ENCODE results near the gene PIM2.
A peak's percentile ranks its signal among the peaks of the same experiment; 100 is the strongest.

PIM2 gene

DNA sequence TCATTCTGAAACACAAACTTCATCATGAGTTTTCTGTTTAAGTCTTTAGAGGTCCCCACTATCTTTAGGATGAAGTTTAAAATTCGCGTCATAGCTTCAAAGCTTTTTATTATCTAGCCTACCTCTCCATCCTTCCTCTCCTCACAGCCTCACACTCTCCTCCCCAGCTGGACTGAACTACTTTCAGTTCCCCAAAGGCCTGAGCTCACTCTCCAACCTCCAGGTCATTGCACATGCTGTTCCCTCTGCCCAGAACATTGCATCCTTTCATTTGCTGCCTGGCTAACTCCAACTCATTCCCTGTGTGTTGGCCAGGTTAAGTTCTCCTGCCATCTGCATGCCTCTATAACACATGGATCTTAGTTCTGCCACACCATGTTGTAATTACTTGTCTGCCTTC is 41.5 kb upstream of the PIM2 start:
- Mint-ChIP-seq H3K36me3 (ENCODE audit: low read depth) (peaks cover 10% of the 10 kb centered on the region), H3K4me3 (peak overlapping the region; percentile 54), H3K9me3 (peaks cover 47% of the 10 kb centered on the region), H3K27me3 (ENCODE audit: low read depth, poor library complexity) (peaks cover 3% of the 10 kb centered on the region), H3K4me1 (peaks cover 46% of the 10 kb centered on the region), H3K27ac (no peak overlapping the region)
- TF ChIP-seq, protein P1, sequence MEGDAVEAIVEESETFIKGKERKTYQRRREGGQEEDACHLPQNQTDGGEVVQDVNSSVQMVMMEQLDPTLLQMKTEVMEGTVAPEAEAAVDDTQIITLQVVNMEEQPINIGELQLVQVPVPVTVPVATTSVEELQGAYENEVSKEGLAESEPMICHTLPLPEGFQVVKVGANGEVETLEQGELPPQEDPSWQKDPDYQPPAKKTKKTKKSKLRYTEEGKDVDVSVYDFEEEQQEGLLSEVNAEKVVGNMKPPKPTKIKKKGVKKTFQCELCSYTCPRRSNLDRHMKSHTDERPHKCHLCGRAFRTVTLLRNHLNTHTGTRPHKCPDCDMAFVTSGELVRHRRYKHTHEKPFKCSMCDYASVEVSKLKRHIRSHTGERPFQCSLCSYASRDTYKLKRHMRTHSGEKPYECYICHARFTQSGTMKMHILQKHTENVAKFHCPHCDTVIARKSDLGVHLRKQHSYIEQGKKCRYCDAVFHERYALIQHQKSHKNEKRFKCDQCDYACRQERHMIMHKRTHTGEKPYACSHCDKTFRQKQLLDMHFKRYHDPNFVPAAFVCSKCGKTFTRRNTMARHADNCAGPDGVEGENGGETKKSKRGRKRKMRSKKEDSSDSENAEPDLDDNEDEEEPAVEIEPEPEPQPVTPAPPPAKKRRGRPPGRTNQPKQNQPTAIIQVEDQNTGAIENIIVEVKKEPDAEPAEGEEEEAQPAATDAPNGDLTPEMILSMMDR (IDR thresholded peaks at IDR 0.05): no peak
- no peak for DNase-seq

DNA sequence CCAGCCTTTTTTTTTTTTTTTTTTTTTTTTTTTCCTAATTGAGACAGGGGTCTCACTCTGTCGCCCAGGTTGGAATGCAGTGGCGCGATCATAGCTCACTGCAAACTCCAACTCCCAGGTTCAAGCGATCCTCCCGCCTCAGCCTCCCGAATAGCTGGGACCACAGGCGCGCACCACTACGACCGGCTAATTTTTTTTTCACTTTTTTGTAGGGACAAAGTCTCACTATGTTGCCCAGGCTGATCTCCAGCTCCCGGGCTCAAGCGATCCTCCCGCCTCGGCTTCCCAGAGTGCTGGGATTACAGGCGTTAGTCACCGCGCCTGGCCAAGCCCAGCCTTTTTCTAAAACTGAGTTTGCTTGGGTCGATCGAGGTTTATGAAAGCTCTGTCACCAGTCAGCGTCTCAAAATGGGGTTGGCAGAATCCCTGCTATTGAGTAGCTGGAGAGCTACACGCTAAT is 39.8 kb upstream of the PIM2 start:
- H3K4me3 Mint-ChIP-seq: peak overlapping the region; percentile 100
- H3K36me3 Mint-ChIP-seq (ENCODE audit: low read depth): peaks cover 16% of the 10 kb centered on the region
- peaks cover 51% of the 10 kb centered on the region for H3K9me3 Mint-ChIP-seq
- H3K27ac Mint-ChIP-seq: peak overlapping the region; percentile 100
- DNase-seq: no peak
- H3K27me3 Mint-ChIP-seq (ENCODE audit: low read depth, poor library complexity): peaks cover 3% of the 10 kb centered on the region
- TF ChIP-seq, protein P1 (IDR thresholded peaks at IDR 0.05): no peak
- peaks cover 57% of the 10 kb centered on the region for H3K4me1 Mint-ChIP-seq

DNA sequence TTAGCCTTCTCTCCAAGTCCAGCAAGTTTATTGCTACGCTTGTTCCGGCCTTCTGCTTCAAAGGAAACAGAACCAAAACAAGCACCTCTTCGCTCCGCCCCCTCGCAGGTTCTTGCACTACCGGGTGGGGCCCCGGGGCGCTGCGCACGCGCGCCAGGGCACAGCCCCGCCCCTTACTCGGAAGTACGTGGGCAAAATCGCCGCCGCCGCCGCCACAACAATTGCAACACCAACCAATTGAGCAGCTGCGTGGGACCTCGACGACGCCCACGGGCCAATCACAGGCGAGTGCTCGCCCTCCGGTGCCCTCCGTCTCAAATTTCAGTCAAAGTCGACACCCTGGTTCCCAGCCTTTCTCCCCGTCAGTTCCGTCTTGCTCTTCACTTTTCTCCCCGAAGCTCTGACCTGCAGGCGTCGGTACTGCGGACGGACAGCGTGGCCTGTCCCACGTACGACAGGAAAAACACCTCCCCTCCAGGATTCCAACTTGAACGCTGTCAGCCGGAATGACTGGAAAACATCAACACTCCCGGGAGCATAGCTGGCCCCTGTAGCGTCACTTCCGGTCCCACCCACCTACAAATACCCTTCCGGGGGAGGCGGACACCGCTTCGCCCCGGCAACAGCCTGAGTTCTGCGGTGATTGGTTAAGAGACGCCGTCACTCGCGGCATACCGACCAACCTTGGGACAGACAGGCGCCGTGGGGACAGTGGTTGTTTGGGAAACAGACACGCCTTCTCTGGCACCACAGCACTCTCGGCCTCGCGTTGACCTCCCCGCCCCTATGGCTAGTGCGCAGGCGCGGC is 39.2 kb upstream of the PIM2 start:
- TF ChIP-seq, protein P1 (IDR thresholded peaks at IDR 0.05): no peak
- DNase-seq: peak; percentile 88
- H3K4me1 Mint-ChIP-seq: peaks cover 58% of the 10 kb centered on the region
- peak overlapping the region; percentile 100 for H3K4me3 Mint-ChIP-seq
- peaks cover 47% of the 10 kb centered on the region for H3K9me3 Mint-ChIP-seq
- peaks cover 3% of the 10 kb centered on the region for H3K27me3 Mint-ChIP-seq (ENCODE audit: low read depth, poor library complexity)
- peak overlapping the region; percentile 100 for H3K27ac Mint-ChIP-seq
- peaks cover 16% of the 10 kb centered on the region for H3K36me3 Mint-ChIP-seq (ENCODE audit: low read depth)

DNA sequence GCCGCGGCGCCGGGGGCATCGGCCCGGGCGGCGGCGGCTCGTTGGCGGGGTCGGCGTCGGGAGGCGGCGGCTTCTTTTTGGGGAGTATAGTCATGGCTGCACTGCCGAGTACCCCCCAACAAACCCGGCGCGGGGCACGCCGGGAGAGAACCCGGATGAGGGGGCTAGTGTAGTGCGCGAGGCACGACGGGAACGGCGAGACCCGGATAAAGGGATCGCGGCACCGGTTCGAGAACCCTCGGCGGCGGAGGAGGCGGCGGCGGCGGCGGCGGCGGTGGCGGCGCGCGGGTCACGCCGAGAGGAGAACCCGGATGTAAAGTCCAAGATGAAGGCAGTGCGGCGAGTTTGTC is 38.6 kb upstream of the PIM2 start, which contains the start of gene OTUD5:
Gene OTUD5 (minus strand): TSS at position 131 of the 350 bp plus-strand sequence. CDS start 37 bp downstream, at position 94.
- TF ChIP-seq, protein P1 (IDR thresholded peaks at IDR 0.05): no peak
- peaks cover 56% of the 10 kb centered on the region for H3K4me1 Mint-ChIP-seq
- DNase-seq: no peak
- peaks cover 3% of the 10 kb centered on the region for H3K27me3 Mint-ChIP-seq (ENCODE audit: low read depth, poor library complexity)
- H3K27ac Mint-ChIP-seq: peak within 1 kb of the TSS; percentile 100
- peaks cover 16% of the 10 kb centered on the region for H3K36me3 Mint-ChIP-seq (ENCODE audit: low read depth)
- H3K4me3 Mint-ChIP-seq: peak within 1 kb of the TSS; percentile 100
- H3K9me3 Mint-ChIP-seq: peaks cover 47% of the 10 kb centered on the region

DNA sequence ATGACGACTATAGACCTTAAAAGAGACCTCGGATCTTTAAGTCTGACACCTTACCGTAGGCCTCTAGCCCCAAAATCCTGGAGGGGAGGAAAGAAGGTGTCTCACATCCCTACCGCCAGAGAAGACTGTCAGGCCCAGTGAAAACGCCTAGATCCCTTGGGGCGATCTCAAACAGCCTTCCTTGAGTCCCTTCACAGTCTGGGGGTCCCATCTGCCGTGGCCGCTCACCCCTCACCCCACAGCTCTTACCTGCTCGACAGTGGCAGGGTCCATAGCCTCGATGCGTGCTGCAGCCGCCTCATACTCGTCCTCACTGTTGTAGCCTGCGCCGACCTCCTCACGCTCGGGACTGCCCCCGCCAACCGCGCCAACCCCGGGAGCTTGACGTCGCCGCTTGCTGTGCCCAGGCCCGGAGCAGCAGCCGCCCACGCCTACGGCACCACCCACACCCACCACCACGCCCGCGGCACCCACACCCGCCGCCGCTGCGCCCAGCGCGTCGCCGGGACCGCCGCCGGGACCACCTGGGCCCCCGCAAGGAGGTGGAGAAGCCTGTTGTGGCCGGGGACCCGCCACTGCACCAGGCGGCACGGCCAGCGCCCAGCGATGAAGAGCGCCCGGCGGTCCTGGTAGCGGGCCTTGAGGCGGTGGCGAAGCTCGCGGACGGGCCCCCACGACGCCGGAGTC is 38.0 kb upstream of the PIM2 start:
- DNase-seq: peak; percentile 31
- H3K27me3 Mint-ChIP-seq (ENCODE audit: low read depth, poor library complexity): peaks cover 3% of the 10 kb centered on the region

More for the DNA sequence above, 38.0 kb upstream of the PIM2 start:
- H3K4me1 Mint-ChIP-seq: peaks cover 50% of the 10 kb centered on the region
- TF ChIP-seq, protein P1 (IDR thresholded peaks at IDR 0.05): no peak
- peaks cover 21% of the 10 kb centered on the region for H3K36me3 Mint-ChIP-seq (ENCODE audit: low read depth)
- H3K9me3 Mint-ChIP-seq: peaks cover 46% of the 10 kb centered on the region
- no peak overlapping the region for H3K27ac Mint-ChIP-seq
- peak overlapping the region; percentile 81 for H3K4me3 Mint-ChIP-seq
